Peyer's patch (tissue), 4 donors: ENCODE measurements around the gene FAM222A. TPM values are rescaled to one million over a fixed set of nuclear protein-coding genes. Genes with fewer than 3 reads are reported as not detected.

Source experiments
- DNase-seq, 3 donors: peaks; one replicate each; pipeline ENCODE4 v3.0.0-alpha.2; 2017 to 2019
- H3K27ac ChIP-seq, 4 donors: fragments of 200-600 bp; sonication (generic); one replicate each; pipeline ENCODE4 v1.5.1; 2016 to 2019
- H3K27me3 ChIP-seq, 2 donors: fragments of 200-600 bp; sonication (generic); one replicate each; pipeline ENCODE4 v1.5.1; 2019
- H3K36me3 ChIP-seq, 3 donors: fragments of 200-600 bp; sonication (generic); one replicate each; pipeline ENCODE4 v1.5.1; 2016 to 2019
- H3K4me1 ChIP-seq, 4 donors: fragments of 200-600 bp; sonication (generic); one replicate each; pipeline ENCODE4 v1.5.1; 2016 to 2019
- H3K4me3 ChIP-seq, 4 donors: fragments of 200-600 bp; sonication (generic); 1 replicate in 3 of 4; 2 replicates in 1 of 4; pipeline ENCODE4 v1.5.1; 2016 to 2019; ENCODE audit warnings: mild to moderate bottlenecking in 1 of 4
- H3K9me3 ChIP-seq, 4 donors: fragments of 200-600 bp; sonication (generic); one replicate each; pipeline ENCODE4 v1.5.1; 2016 to 2019; ENCODE audit warnings: mild to moderate bottlenecking in 1 of 4
- CTCF ChIP-seq, 6 experiments: fragments of 450-650 bp in 4 of 6; fragments of 200-600 bp in 2 of 6; sonication (generic) in 1 of 6; IDR thresholded peaks; one replicate each; pipeline ENCODE4 v1.5.1; 2017 to 2019; ENCODE audit warnings: antibody characterized with exemption in 6 of 6, mild to moderate bottlenecking in 3 of 6, moderate library complexity in 1 of 6
- POLR2A ChIP-seq, 2 donors: fragments of 450-650 bp; IDR thresholded peaks; one replicate each; pipeline ENCODE4 v1.5.1; 2017; ENCODE audit warnings: antibody characterized with exemption in 2 of 2, mild to moderate bottlenecking in 2 of 2, moderate library complexity in 2 of 2
- total RNA-seq, 4 donors: library from RNA; depleted of rRNA; stranded (reverse); fragments of >200 nt; gene quantifications; one replicate each; pipeline ENCODE4 v1.1.0, GENCODE V29; 2016

The FAM222A gene
- total RNA-seq, 4 donors from 2014 or later, result 3.9 to 26.1 (median 7.0) TPM

- no peak for DNase-seq
- Histone ChIP-seq H3K9me3 (no peaks in the 10 kb centered on the region), H3K27ac (no peak overlapping the region), H3K36me3 (no peaks in the 10 kb centered on the region), H3K27me3 (no peaks in the 10 kb centered on the region), H3K4me3 (no peak overlapping the region), H3K4me1 (no peaks in the 10 kb centered on the region)
- TF ChIP-seq POLR2A (IDR thresholded peaks at IDR 0.05) (no peak), CTCF (IDR thresholded peaks at IDR 0.05) (no peak)
Observed at GRCh38 chr12:109811624-109811995, 98.0 kb downstream of the FAM222A start.

- H3K36me3 ChIP-seq, result no peaks in the 10 kb centered on the region
- H3K9me3 ChIP-seq, result no peaks in the 10 kb centered on the region
- H3K27me3 ChIP-seq, result no peaks in the 10 kb centered on the region
- no peaks in the 10 kb centered on the region for H3K4me1 ChIP-seq
- TF ChIP-seq POLR2A (IDR thresholded peaks at IDR 0.05) (no peak), CTCF (IDR thresholded peaks at IDR 0.05) (no peak)
- H3K4me3 ChIP-seq, result no peak overlapping the region
- DNase-seq, result no peak
- H3K27ac ChIP-seq, result no peak overlapping the region
Observed at GRCh38 chr12:109813810-109814416, 100.3 kb downstream of the FAM222A start.

GRCh38 chr12:109814600-109815150 lies 101.0 kb downstream of the FAM222A start:
- DNase-seq, result no peak
- Histone ChIP-seq H3K27me3 (no peaks in the 10 kb centered on the region), H3K4me3 (no peak overlapping the region), H3K36me3 (no peaks in the 10 kb centered on the region), H3K9me3 (no peaks in the 10 kb centered on the region), H3K27ac (no peak overlapping the region), H3K4me1 (no peaks in the 10 kb centered on the region)
- no peak for TF ChIP-seq CTCF (IDR thresholded peaks at IDR 0.05)
- no peak for TF ChIP-seq POLR2A (IDR thresholded peaks at IDR 0.05)

GRCh38 chr12:109815225-109815624 lies 101.6 kb downstream of the FAM222A start:
- H3K27ac ChIP-seq, result no peak overlapping the region
- no peaks in the 10 kb centered on the region for H3K27me3 ChIP-seq
- no peaks in the 10 kb centered on the region for H3K4me1 ChIP-seq
- TF ChIP-seq CTCF (IDR thresholded peaks at IDR 0.05) (no peak), POLR2A (IDR thresholded peaks at IDR 0.05) (no peak)
- H3K36me3 ChIP-seq, result no peaks in the 10 kb centered on the region
- no peak overlapping the region for H3K4me3 ChIP-seq
- no peaks in the 10 kb centered on the region for H3K9me3 ChIP-seq
- no peak for DNase-seq

- H3K4me3 ChIP-seq, result no peak overlapping the region
- H3K27me3 ChIP-seq, result no peaks in the 10 kb centered on the region
- no peak for DNase-seq
- H3K9me3 ChIP-seq, result no peaks in the 10 kb centered on the region
- no peaks in the 10 kb centered on the region for H3K36me3 ChIP-seq
- TF ChIP-seq POLR2A (IDR thresholded peaks at IDR 0.05) (no peak), CTCF (IDR thresholded peaks at IDR 0.05) (no peak)
- no peaks in the 10 kb centered on the region for H3K4me1 ChIP-seq
- no peak overlapping the region for H3K27ac ChIP-seq
Observed at GRCh38 chr12:109815757-109816617, 102.4 kb downstream of the FAM222A start.
